Measurements from ENCODE around the gene CYP4F2. TPM values are rescaled to one million over a fixed set of nuclear protein-coding genes. Genes with fewer than 3 reads are reported as not detected.

CYP4F2 gene
- polyA plus RNA-seq, 1 of the 3 experiments (the other 2 are of a cell fraction) = not detected

GRCh38 chr19:15894359-15894758 lies 3.5 kb downstream of the CYP4F2 start:
- ChIA-PET CTCF (no interaction called here), POLR2A (no interaction called here)
- Histone ChIP-seq H3K4me3 (ENCODE audit: low read depth in 2 of 2, low read length in 1 of 2) (no peak overlapping the region), H3K4me2 (no peak overlapping the region), H3K9me2 (no peaks in the 10 kb centered on the region), H3K4me1 (ENCODE audit: control insufficient read depth in 1 of 2, insufficient read depth in 2 of 2, low read depth in 1 of 2, low read length in 1 of 2) (no peaks in the 10 kb centered on the region), H3K9me3 (no peaks in the 10 kb centered on the region), H3K9ac (no peak overlapping the region), H2AFZ (ENCODE audit: low read depth) (no peak overlapping the region), H3K27ac (ENCODE audit: low read depth in 2 of 2, low read length in 1 of 2) (no peak overlapping the region), H3F3A (replicated peaks; ENCODE audit: insufficient read depth) (no peaks in the 10 kb centered on the region), H3K27me3 (ENCODE audit: insufficient read depth) (no peaks in the 10 kb centered on the region), H3K36me3 (replicated peaks in 1 of 2; ENCODE audit: control insufficient read depth in 1 of 2, insufficient read depth in 2 of 2, low read length in 1 of 2) (no peaks in the 10 kb centered on the region), H4K20me1 (ENCODE audit: insufficient read depth) (no peaks in the 10 kb centered on the region), H3K79me2 (ENCODE audit: insufficient read depth) (no peaks in the 10 kb centered on the region)
- no peak for DNase-seq
- TF ChIP-seq POLR2AphosphoS5 (IDR thresholded peaks at IDR 0.05; ENCODE audit: low read depth, low read length) (no peak), GATA2 (CRISPR knock-in tag; IDR thresholded peaks at IDR 0.05) (no peak), JUND (IDR thresholded peaks at IDR 0.05) (no peak)
- TF ChIP-seq, protein P1, sequence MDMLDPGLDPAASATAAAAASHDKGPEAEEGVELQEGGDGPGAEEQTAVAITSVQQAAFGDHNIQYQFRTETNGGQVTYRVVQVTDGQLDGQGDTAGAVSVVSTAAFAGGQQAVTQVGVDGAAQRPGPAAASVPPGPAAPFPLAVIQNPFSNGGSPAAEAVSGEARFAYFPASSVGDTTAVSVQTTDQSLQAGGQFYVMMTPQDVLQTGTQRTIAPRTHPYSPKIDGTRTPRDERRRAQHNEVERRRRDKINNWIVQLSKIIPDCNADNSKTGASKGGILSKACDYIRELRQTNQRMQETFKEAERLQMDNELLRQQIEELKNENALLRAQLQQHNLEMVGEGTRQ (IDR thresholded peaks at IDR 0.05; ENCODE audit: borderline replicate concordance, low read depth, low read length) = no peak
- WGBS (ENCODE audit: low lambda C conversion rate) = 0% methylated on average over 2 of the region's 2 CpGs

- CTCF ChIA-PET = no interaction called here
- Histone ChIP-seq H4K20me1 (ENCODE audit: insufficient read depth) (no peaks in the 10 kb centered on the region), H2AFZ (ENCODE audit: low read depth) (no peak overlapping the region), H3K79me2 (ENCODE audit: insufficient read depth) (no peaks in the 10 kb centered on the region), H3K9me3 (no peaks in the 10 kb centered on the region), H3F3A (replicated peaks; ENCODE audit: insufficient read depth) (no peaks in the 10 kb centered on the region), H3K27ac (ENCODE audit: low read depth in 2 of 2, low read length in 1 of 2) (no peak overlapping the region), H3K9me2 (no peaks in the 10 kb centered on the region), H3K4me2 (no peak overlapping the region), H3K36me3 (replicated peaks in 1 of 2; ENCODE audit: control insufficient read depth in 1 of 2, insufficient read depth in 2 of 2, low read length in 1 of 2) (no peaks in the 10 kb centered on the region), H3K9ac (no peak overlapping the region), H3K4me1 (ENCODE audit: control insufficient read depth in 1 of 2, insufficient read depth in 2 of 2, low read depth in 1 of 2, low read length in 1 of 2) (no peaks in the 10 kb centered on the region), H3K27me3 (ENCODE audit: insufficient read depth) (no peaks in the 10 kb centered on the region), H3K4me3 (ENCODE audit: low read depth in 2 of 2, low read length in 1 of 2) (no peak overlapping the region)
- POLR2A ChIA-PET = no interaction called here
- TF ChIP-seq TCF12 (IDR thresholded peaks at IDR 0.05) (no peak), MAX (IDR thresholded peaks at IDR 0.05; ENCODE audit: low read depth) (no peak), ZBTB33 (IDR thresholded peaks at IDR 0.05; ENCODE audit: borderline replicate concordance, low read depth) (no peak), EP300 (IDR thresholded peaks at IDR 0.05; ENCODE audit: borderline replicate concordance in 1 of 2, low read depth in 1 of 2, low read length in 1 of 2) (no peak), NRF1 (IDR thresholded peaks at IDR 0.05; ENCODE audit: low read depth, low read length) (no peak), SMC3 (IDR thresholded peaks at IDR 0.05; ENCODE audit: low read depth, low read length) (no peak), ELF1 (IDR thresholded peaks at IDR 0.05) (no peak), EZH2phosphoT487 (IDR thresholded peaks at IDR 0.05; ENCODE audit: borderline replicate concordance, low read depth) (no peak), JUND (IDR thresholded peaks at IDR 0.05) (no peak), CHD2 (IDR thresholded peaks at IDR 0.05; ENCODE audit: low read length, partially characterized antibody) (no peak), RXRA (IDR thresholded peaks at IDR 0.05; ENCODE audit: borderline replicate concordance, low read depth) (no peak), RCOR1 (IDR thresholded peaks at IDR 0.05; ENCODE audit: low read length) (no peak)
- TF ChIP-seq, protein P1 (IDR thresholded peaks at IDR 0.05; ENCODE audit: borderline replicate concordance, low read depth, low read length) = no peak
- TF ChIP-seq, protein P2, sequence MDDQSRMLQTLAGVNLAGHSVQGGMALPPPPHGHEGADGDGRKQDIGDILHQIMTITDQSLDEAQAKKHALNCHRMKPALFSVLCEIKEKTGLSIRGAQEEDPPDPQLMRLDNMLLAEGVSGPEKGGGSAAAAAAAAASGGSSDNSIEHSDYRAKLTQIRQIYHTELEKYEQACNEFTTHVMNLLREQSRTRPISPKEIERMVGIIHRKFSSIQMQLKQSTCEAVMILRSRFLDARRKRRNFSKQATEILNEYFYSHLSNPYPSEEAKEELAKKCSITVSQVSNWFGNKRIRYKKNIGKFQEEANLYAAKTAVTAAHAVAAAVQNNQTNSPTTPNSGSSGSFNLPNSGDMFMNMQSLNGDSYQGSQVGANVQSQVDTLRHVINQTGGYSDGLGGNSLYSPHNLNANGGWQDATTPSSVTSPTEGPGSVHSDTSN (IDR thresholded peaks at IDR 0.05) = no peak
- no peak for DNase-seq
- WGBS (ENCODE audit: low lambda C conversion rate) = 8% methylated on average over 5 of the region's 7 CpGs
These were observed 4.4 kb downstream of the CYP4F2 start for GRCh38 chr19:15893477-15893876.

All from SK-N-SH (cell line).